GM12864 (cell line): ENCODE results near the gene RECQL5.
A peak's percentile ranks its signal among the peaks of the same experiment; 100 is the strongest.

Source experiments
- DNase-seq: peaks from one replicate; pipeline ENCODE4 v3.0.0-alpha.2; 2011; ENCODE audit warnings: low read depth
- H3K4me3 ChIP-seq: 2 replicates; pipeline ENCODE4 v1.5.1; 2011; ENCODE audit warnings: mild to moderate bottlenecking, low read depth, low read length, control low read depth
- TF ChIP-seq, protein P1 (sequence below): IDR thresholded peaks from 2 replicates; pipeline ENCODE4 v1.5.1; 2011; ENCODE audit warnings: low read depth, mild to moderate bottlenecking, moderate library complexity, low read length, control low read depth, inconsistent platforms; ENCODE audit errors: missing control alignments

The RECQL5 gene

GRCh38 chr17:75625813-75626486 is 41.0 kb downstream of the RECQL5 start:
- H3K4me3 ChIP-seq, result no peak overlapping the region
- TF ChIP-seq, protein P1, sequence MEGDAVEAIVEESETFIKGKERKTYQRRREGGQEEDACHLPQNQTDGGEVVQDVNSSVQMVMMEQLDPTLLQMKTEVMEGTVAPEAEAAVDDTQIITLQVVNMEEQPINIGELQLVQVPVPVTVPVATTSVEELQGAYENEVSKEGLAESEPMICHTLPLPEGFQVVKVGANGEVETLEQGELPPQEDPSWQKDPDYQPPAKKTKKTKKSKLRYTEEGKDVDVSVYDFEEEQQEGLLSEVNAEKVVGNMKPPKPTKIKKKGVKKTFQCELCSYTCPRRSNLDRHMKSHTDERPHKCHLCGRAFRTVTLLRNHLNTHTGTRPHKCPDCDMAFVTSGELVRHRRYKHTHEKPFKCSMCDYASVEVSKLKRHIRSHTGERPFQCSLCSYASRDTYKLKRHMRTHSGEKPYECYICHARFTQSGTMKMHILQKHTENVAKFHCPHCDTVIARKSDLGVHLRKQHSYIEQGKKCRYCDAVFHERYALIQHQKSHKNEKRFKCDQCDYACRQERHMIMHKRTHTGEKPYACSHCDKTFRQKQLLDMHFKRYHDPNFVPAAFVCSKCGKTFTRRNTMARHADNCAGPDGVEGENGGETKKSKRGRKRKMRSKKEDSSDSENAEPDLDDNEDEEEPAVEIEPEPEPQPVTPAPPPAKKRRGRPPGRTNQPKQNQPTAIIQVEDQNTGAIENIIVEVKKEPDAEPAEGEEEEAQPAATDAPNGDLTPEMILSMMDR, result peak; percentile 96

DNA sequence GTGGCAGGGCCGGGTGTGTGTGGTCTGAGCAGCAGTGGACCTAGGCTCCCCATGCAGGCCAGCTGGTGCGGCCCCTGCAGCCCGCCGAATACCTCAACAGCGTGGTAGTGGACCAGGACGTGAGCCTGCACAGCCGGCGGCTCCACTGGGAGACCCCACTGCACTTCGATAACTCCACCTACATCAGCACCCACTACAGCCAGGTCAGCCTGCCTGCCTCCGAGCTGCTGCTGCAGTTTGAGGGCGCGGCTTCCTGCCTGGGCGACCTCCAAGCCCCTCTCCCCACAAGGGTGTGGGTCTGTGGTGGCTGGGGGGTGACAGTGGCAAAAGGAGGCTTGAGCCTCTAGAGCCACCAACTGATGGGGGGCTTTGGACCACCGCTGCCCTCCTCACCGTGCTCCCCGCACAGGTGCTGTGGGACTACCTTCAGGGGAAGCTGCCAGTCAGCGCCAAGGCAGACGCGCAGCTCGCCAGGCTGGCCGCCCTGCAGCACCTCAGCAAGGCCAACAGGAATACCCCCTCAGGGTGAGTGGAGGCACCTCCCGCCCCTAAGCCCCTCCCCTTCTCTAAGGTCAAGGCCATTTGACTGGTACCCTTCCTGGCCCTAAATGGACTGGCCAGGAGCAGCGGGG is 42.1 kb downstream of the RECQL5 start:
- TF ChIP-seq, protein P1, result no peak
- DNase-seq, result no peak
- H3K4me3 ChIP-seq, result no peak overlapping the region

More at GRCh38 chr17:75625813-75626486, 41.0 kb downstream of the RECQL5 start:
- no peak for DNase-seq

GRCh38 chr17:75624021-75624420 is 42.9 kb downstream of the RECQL5 start:
- no peak for DNase-seq
- TF ChIP-seq, protein P1, result no peak
- no peak overlapping the region for H3K4me3 ChIP-seq

DNA sequence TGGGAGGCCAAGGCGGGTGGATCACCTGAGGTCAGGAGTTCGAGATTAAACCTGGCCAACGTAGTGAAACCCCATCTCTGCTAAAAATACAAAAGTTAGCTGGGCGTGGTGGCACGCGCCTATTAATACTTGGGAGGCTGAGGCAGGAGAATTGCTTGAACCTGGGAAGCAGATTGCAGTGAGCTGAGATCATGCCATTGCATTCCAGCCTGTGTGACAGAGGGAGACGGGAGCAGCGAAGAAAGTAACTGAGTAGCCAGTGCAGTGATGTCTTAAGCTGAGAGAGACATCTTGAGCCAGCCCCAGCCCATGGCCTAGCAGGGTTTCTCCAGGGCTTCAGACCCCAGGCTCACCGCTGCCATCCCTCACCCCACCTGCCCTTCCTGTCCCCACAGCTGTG is 43.6 kb downstream of the RECQL5 start:
- DNase-seq, result no peak
- TF ChIP-seq, protein P1, result no peak
- H3K4me3 ChIP-seq, result no peak overlapping the region

- H3K4me3 ChIP-seq, result no peak overlapping the region
- TF ChIP-seq, protein P1, result no peak
- no peak for DNase-seq
These were observed 44.1 kb downstream of the RECQL5 start for GRCh38 chr17:75622771-75623273.

GRCh38 chr17:75622076-75622475 is 44.9 kb downstream of the RECQL5 start:
- H3K4me3 ChIP-seq, result no peak overlapping the region
- TF ChIP-seq, protein P1, result no peak
- no peak for DNase-seq
